Measurements from ENCODE around the gene PATJ.
"Not testable (repeated sequence)": the region's sequence is repeated elsewhere in the genome, so short reads cannot be mapped to it uniquely, and the experiment has no call there.

The PATJ gene

DNA sequence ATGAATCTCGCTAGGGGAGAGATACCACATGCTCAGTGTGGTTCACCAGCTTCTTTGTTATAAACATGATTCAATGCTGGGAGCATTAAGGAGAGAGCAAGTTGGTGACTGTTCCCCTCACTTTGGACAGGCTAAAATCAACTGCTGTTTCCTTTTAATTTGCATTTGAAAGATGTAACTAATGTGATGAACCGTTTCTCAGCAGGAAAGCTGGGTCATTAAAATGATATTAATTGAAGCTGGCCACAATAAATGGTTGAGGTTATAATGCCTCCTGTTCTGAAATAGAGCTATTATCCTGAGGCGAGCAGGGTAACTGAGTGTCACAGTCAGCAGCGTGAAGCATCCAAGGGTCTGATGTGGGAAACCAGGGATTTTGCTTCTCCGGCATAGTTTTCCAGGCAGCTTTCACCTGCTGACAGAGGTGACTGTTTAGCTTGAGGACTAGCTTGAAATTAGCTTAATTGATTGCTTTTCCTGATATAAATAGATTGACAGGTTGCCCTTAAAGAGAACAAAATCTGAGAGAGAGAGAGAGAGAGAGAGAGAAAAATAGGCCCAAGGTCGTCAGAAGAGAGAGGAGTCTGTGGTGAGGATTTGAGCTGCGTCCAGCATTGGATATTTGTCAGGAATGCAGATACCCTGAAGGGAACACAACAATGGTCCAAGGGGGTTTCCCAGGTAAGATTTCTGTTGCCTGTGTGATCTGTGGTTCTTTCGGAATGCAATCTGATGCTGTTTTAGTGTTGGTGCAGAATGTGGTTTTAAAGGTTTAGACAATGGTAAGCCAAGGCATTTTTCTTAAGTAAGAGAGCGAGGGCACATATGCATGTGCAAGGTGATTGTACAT is 209.7 kb downstream of the PATJ start:
- DNase-seq, result no peak

DNA sequence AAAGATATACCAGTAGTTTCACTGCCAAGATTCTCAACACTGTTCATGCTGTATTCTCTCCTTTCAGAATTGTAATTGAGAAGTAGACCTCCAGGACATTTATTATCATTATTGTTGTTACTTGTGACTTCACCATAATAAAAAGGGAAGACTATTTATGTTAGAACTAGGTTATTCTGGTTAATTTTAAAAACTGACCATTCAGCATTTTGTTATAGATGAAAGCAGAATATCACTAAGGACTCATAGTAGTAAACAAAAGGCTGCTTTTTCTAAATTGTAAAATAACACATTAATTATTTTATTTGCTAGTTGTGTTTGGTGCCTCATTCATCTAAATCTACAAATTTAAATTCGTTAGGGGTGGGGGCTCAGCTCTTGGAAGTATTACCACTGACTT is 210.4 kb downstream of the PATJ start:
- DNase-seq, result no peak

GRCh38 chr1:61953076-61953789 is 211.0 kb downstream of the PATJ start:
- no peak for DNase-seq

- DNase-seq, result no peak
Measured at GRCh38 chr1:61953790-61954150, 211.5 kb downstream of the PATJ start.

DNA sequence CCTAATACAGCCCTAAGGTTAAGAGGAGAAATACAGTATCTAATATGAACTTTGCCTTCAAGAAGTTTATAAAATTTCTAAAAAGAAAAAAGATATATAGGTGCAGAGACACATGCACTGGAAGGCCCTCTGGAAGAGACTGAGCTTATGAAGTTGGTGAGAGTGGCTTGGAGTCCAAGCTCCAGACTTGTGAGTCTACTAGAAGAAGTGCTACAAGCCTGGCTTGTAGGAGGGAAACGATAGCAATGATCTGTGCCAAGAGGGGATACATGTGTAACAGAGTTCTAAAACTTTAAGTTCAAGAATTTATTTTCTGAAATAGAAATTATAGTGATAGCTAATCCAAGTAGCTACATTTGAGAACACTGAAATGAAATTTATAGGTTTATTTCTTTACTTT is 213.0 kb downstream of the PATJ start:
- no peak for DNase-seq

- no peak for DNase-seq
Measured at GRCh38 chr1:61956016-61956645, 213.9 kb downstream of the PATJ start.

DNA sequence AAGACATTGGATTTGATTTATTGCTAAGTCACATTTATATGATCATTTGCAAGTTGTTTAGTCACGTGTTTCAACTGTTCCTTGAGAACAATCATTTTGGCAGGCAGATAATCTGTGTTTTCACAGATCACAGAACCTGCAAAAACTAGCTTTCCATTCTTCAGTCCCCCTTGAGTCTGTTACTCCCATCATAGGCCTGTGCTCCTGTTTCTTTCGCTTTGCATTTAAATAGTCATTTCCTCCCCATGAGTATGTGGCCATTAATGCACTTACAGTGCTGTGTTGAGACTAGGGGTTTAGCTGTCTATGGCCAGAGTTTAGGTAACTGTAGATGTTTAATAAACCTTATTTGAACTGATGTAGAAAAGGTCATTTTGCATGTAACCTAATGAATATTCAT is 214.5 kb downstream of the PATJ start:
- no peak for DNase-seq

GRCh38 chr1:61961009-61961408 is 218.7 kb downstream of the PATJ start:
- no peak for DNase-seq

DNA sequence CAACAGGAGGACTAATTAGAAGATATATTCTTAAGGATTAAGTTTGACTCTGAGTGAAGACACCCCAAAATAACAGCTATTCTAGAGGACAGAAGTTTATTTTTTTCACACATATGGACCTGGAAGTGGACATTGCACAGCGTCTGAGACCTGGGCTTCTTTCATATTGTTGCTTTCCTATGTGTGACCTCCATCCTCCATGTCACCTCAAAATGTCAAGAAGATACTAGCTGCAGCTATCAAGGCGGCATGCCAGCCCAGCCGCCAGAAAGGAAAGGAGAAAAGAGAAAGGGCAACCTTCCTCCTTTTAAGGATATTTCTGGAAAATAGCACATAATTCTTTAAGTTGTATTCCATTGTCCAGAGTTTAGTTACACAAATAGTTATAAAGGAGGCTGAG is 220.4 kb downstream of the PATJ start:
- DNase-seq, result no peak

DNA sequence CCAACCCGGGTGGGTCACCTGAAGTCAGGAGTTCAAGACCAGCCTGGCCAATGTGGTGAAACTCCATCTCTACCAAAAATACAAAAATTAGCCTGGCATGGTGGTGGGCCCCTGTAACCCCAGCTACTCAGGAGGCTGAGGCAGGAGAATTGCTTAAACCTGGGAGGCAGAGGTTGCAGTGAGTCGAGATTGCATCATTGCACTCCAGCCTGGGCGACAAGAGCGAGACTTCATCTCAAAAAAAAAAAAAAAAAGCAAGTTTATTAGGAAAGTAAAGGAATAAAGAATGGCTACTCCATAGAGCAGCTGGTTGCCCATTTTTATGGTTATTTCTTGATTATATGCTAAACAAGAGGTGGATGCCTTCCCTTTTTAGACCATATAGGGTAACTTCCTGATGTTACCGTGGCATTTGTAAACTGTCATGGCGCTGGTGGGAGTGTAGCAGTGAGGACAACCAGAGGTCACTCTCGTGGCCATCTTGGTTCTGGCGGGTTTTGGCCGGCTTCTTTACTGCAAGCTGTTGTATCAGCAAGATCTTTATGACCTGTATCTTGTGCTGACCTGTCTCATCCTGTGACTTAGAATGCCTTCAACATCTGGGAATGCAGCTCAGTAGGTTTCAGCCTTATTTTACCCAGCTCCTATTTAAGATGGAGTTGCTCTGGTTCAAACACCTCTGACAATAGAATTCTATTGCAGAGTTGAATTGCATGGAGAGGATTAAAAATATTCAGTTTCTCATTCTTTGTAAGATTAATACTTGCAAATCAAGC is 224.4 kb downstream of the PATJ start:
- not testable (repeated sequence) for DNase-seq

- DNase-seq, result no peak
Measured at GRCh38 chr1:61967750-61968149, 225.5 kb downstream of the PATJ start.

DNA sequence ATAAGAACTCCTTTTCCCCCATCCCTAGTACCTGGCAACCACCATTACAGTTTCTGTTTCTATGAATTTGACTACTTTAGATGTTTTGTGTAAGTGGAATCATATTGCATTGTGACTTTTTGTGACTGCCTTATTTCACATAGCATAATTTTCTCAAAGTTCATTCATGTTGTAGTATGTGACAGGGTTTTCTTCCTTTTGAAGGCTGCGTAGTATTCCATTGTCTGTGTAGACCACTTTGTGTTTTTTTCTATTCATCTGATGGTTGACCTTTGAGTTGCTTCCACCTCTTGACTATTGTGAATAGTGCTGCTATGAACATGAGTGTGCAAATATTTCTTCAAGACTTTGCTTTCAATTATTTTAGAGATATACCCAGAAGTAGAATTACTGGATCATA is 226.6 kb downstream of the PATJ start:
- DNase-seq, result no peak

GRCh38 chr1:61973100-61973837 is 231.0 kb downstream of the PATJ start:
- DNase-seq, result no peak

DNA sequence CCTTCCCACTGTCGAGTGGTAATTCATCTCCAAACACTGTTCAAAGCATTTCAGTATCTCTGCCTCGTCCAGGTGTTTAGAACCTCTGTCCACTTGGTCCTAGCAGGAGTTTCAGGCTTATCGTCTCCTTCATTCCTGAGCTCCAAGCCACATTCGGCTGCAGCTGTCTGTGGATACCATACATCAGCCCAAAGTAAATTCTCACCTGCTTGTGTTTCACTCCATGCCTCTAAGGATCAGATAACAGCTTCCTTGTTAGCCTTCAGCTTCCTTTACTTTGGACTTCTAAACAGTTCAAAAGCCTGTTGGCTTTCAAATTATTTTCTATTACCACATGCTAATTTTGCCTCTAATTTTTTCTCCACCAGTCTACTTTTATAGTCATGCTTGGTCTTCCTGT is 233.4 kb downstream of the PATJ start:
- DNase-seq, result no peak

DNA sequence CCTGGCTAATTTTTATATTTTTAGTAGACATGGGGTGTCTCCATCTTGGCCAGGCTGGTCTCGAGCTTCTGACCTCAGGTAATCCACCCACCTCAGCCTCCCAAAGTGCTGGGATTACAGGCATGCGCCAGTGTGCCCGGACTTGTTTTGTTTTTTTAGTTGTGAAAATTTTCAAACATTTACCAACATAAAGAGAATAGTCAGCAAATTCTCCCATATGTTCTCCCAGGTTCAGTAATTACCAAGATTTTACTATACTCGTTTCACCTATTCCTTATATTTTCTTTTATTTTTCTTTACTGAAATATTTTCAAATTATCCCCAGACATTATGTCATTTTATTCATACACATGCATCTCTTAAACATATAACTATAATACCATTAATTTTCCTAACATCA is 234.3 kb downstream of the PATJ start:
- DNase-seq, result no peak

DNA sequence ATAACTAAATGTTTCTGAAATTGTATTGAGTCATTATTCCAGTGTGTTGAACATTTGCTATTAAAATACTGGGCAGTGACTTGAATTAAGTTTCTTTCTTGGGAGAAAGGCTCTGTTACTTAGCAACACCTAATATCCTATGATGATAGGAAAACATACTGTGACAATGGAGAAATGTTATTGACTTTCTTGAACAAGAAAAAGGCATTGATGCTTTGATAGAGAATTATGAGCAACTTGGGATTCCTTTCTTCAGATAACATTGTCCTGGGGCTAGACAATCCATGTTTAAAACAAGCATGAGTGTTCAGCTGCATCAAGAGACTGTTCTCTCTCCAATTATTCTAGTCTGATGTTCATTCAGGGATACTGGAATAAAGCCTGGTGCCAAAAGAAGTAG is 236.5 kb downstream of the PATJ start:
- no peak for DNase-seq

DNA sequence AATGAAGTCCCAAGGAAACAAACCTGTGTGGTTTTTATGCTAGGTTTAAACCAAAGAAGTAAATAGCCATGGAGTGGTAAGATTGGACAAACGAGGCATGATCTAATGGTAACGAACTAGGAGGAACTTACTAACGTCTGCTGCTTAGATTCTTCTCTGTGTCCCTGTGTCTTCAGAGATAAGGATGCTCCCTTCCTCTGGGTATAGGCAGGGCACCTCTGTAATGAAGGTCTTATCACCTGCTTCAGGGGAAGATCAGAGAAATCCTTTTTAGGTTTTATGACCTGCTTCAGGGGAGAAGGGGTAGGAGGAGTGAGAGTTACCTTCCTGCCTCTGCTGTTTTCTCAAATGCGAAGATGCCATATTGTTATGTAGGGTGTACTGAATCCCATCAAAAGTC is 237.4 kb downstream of the PATJ start:
- peak; percentile 21 for DNase-seq

GRCh38 chr1:61980561-61980960 is 238.3 kb downstream of the PATJ start:
- DNase-seq, result peak; percentile 10

DNA sequence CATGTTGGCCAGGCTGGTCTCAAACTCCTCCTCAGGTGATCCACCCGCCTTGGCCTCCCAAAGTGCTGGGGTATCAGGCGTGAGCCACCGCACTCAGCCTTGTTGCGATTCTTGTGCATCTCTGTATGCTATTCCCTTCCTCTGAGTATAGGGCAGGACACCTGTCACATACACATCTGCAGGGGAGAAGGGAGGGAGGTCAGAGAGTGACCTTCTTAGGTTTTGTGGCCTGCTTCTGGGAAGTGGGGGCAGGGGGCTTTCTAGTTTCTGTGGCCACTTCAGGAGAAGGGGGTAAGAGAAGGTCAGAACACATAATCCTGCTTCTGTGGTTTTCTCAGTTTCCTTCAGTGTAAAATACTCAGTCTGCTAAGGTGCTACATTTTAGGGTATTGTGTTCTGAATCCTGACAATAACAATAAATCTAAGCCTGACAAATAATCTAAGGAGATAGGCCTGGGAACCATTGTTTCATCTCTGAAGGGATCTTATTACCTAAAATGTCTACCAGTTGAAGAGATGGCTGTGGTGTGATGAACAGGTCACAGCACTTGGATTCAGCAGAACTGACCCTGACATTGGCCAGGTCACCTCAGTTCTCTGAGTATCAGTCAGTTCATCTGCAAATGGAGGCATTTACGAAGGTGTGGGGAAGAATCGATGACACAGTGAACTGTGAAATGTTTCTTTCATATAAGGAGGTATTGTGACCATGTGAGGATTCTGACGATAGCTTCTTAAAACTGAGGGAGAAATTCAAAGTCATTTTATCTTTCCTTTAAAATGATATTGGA is 239.8 kb downstream of the PATJ start:
- DNase-seq, result no peak

DNA sequence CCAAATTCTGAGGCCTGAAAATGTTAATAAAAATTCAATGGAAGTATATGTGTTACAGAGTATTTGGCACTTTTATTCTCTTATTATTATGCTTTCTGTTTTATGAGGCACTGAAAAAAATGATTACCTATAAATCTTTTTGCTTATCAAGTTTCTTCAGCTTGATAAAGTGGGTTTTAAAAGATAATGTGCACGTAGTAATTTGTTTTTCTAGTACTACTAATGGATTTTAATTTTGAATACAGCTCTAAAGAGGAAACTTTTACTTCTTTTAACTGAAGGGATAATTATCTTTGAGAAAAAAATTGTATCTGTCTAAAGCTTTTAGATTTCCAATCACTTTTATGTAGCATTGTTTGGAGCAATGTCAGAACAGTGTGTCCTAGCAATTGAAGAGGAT is 241.0 kb downstream of the PATJ start:
- no peak for DNase-seq

DNA sequence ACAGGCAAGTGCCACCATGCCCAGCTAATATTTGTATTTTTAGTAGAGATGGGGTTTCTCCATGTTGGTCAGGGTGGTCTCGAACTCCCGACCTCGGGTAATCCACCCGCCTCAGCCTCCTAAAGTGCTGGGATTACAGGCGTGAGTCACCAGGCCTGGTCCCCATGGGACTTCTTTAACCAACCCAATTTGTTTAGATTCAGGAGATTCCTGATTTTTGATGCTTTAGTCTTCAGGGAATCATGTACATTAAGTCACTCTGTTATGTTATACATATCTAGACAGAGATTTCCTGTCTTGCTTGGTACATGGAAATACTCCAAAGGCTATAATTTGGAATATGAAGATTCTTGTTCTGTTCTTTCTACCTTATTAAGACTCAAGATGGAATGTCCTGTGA is 250.0 kb downstream of the PATJ start:
- DNase-seq, result no peak

Data from hematopoietic multipotent progenitor cell treated with erythropoietin and hydrocortisone succinate and interleukin-3 and kit ligand, for 4 days (in vitro differentiated cells).